ENCODE measurements around the gene ACE2.

ACE2 gene

DNA sequence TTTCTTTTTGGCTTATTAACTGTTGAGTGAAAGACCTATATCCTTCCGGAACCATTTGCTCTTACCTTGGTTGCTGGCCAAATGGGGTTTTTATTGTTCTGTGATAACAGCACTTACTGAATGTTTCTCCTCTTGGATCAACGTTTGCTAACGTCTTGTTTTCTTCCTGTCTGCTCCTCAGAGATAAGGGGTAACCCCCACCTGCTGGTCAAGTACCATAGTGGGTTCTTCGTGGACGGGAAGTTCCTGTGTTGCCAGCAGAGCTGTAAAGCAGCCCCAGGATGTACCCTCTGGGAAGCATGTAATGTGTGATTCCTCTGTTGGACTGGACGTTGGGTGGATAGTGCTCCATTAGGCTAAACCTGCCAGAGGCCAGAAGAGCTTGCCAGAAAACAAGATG is 84.8 kb downstream of the ACE2 start:
- in situ Hi-C loops (cut with MboI; ENCODE audit: low sequenced_read_pairs): no loop called here

DNA sequence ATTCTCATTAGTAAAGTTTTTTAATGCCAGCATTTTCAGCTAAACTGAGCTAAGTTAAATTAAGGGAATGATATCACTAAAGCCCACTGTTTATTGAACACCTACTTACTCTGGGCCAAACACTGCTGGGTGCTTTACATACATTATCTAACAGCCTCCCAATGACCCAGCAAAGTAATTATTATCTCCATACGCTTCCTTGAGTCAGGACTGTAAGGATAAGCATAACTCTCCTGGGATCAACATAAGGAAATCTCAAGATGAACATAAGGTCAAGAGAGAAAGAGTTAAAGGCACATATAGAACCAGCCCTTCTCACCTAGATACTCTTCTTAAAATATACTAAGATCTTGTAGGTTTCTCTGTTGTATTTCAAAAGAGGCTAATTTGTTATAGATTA is 86.5 kb downstream of the ACE2 start:
- in situ Hi-C loops (cut with MboI; ENCODE audit: low sequenced_read_pairs): no loop called here

DNA sequence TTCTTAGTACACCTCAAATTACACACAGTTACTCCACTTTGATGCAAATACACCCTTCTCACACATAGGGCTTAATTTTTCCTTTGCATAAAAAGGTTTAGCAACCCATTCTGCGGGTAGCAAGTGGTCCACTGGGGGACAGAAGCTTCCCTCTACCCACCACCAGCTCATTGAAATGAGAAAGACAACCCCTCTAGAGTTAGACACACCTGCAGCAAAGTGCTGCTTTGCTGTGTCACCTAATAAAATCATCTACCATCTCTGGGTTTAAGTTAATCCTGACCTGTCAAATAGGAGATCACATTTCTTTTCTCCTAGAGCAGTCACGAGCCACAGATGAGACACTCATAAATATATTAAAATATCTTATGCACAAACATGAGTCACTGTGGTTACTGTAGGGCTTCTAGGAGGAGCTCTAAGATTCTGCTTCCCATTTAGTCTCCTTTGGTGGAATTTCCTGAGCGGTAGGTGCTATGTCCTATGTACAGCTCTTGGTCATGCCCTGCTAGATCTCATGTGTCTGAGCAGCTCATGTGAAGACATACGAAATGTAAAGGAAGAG is 88.3 kb downstream of the ACE2 start:
- in situ Hi-C loops (cut with MboI; ENCODE audit: low sequenced_read_pairs): no loop called here

DNA sequence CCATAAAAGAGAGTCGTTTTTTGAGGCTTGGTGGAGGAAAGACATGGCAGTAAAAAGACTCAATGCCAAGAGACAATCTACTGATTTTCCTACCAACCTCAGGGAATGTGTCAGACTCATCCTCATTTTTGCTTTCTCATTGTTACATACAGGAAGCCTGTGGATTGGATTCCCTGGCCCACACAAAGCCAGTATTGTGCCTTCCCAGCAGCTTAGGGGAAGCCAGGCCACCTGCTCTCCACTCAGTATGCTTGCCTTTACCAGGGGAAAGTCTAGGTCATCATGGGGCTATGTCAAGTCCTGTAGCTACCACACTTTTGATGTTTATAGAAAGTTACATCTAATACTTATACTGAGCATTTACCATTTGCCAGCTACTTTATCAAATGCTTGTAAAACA is 89.2 kb downstream of the ACE2 start:
- in situ Hi-C loops (cut with MboI; ENCODE audit: low sequenced_read_pairs): no loop called here
